CD4-positive, alpha-beta memory T cell (primary cell): ENCODE measurements around the gene KIF1C. TPM values are rescaled to one million over a fixed set of nuclear protein-coding genes. Genes with fewer than 3 reads are reported as not detected.

ENCODE experiments used
- CTCF ChIA-PET: fragments of 350-600 bp; sonication (Branson Sonifier 250); formaldehyde crosslinking; loops from one replicate; lab custom pipeline; 2021; ENCODE audit warnings: inconsistent platforms; ENCODE audit not compliant: partially characterized antibody; lab: Charles Lee
- POLR2A ChIA-PET: fragments of 350-600 bp; sonication (Branson Sonifier 250); formaldehyde crosslinking; loops from one replicate; lab custom pipeline; 2021; ENCODE audit not compliant: partially characterized antibody; lab: Charles Lee
- DNase-seq, 5 donors: peaks; one replicate each; pipeline versions ENCODE4 v3.0.0 to v3.0.0-alpha.2; 2020 to 2022; ENCODE audit warnings: mixed read lengths in 1 of 5
- H3K27ac ChIP-seq: one replicate; pipeline ENCODE4 v1.7.0; 2013; ENCODE audit warnings: low read depth, low read length
- H3K27me3 ChIP-seq: 2 replicates; pipeline ENCODE4 v1.7.0; 2013; ENCODE audit warnings: mild to moderate bottlenecking, low read length, moderate library complexity; ENCODE audit not compliant: insufficient read depth
- H3K36me3 ChIP-seq: 2 replicates; pipeline ENCODE4 v1.7.0; 2013; ENCODE audit warnings: mild to moderate bottlenecking, low read length, moderate library complexity; ENCODE audit not compliant: insufficient read depth
- H3K4me1 ChIP-seq: 2 replicates; pipeline ENCODE4 v1.7.0; 2013; ENCODE audit warnings: mild to moderate bottlenecking, low read length, moderate library complexity; ENCODE audit not compliant: insufficient read depth
- H3K4me3 ChIP-seq, 2 donors: one replicate each; pipeline ENCODE4 v1.7.0; 2013; ENCODE audit warnings: low read length in 2 of 2, mild to moderate bottlenecking in 1 of 2
- H3K9me3 ChIP-seq, 2 donors: one replicate each; pipeline ENCODE4 v1.7.0; 2013; ENCODE audit warnings: low read length in 2 of 2, control low read depth in 1 of 2; ENCODE audit not compliant: control insufficient read depth in 1 of 2
- H3K27ac Mint-ChIP-seq, 7 donors: one replicate each; pipeline ENCODE4 v1.8.0; 2020 to 2021; ENCODE audit warnings: mixed read lengths in 7 of 7, mild to moderate bottlenecking in 6 of 7, inconsistent platforms in 3 of 7, moderate library complexity in 3 of 7
- H3K27me3 Mint-ChIP-seq, 2 donors: one replicate each; pipeline ENCODE4 v1.8.0; 2020 to 2021; ENCODE audit warnings: mixed read lengths in 2 of 2
- H3K36me3 Mint-ChIP-seq, 2 donors: one replicate each; pipeline ENCODE4 v1.8.0; 2020 to 2021; ENCODE audit warnings: mixed read lengths in 2 of 2, inconsistent platforms in 1 of 2, mild to moderate bottlenecking in 1 of 2
- H3K4me1 Mint-ChIP-seq, 4 donors: one replicate each; pipeline ENCODE4 v1.8.0; 2020 to 2021; ENCODE audit warnings: mixed read lengths in 4 of 4, mild to moderate bottlenecking in 1 of 4
- H3K4me3 Mint-ChIP-seq, 8 donors: one replicate each; pipeline ENCODE4 v1.8.0; 2020 to 2021; ENCODE audit warnings: mixed read lengths in 8 of 8, mild to moderate bottlenecking in 7 of 8, moderate library complexity in 6 of 8, inconsistent platforms in 3 of 8
- H3K9me3 Mint-ChIP-seq, 8 donors: one replicate each; pipeline ENCODE4 v1.8.0; 2020 to 2021; ENCODE audit warnings: mixed read lengths in 8 of 8, mild to moderate bottlenecking in 5 of 8, inconsistent platforms in 3 of 8, moderate library complexity in 1 of 8
- intact Hi-C: fragments of 100-400 bp; cut with micrococcal nuclease; formaldehyde crosslinking; loops from one replicate; pipeline ENCODE4 v1.15.1; 2023
- polyA plus RNA-seq, 2 donors: library from polyadenylated mRNA; unstranded; fragments of 300-500 nt; fragmentation: Illumina TruSeq; gene quantifications; one replicate each; pipeline ENCODE4 v1.2.3, GENCODE V29; 2021
- total RNA-seq, 2 experiments: library from RNA; stranded (reverse); gene quantifications; one replicate each; pipeline ENCODE4 v1.2.3, GENCODE V29; 2021

The KIF1C gene
- total and polyA plus RNA-seq, 4 experiments from 2014 or later = 1.8 to 36.9 (median 20.3) TPM

GRCh38 chr17:4959261-4959965 lies 38.3 kb upstream of the KIF1C start:
- H3K27me3 Mint-ChIP-seq = no peaks in the 10 kb centered on the region
- Histone ChIP-seq H3K27me3 (no peaks in the 10 kb centered on the region), H3K4me1 (no peaks in the 10 kb centered on the region), H3K4me3 (no peak overlapping the region), H3K36me3 (peaks cover 16% of the 10 kb centered on the region), H3K9me3 (no peaks in the 10 kb centered on the region), H3K27ac (no peak overlapping the region)
- ChIA-PET POLR2A (interaction anchor here (27.9 kb wide), 1 partner anchor 13 kb away, joined by 973 read pairs; the partner anchor contains the start of genes ENO3, PFN1, RNF167 and SLC25A11), CTCF (interaction anchor here (5.0 kb wide), 1 partner anchor 8 kb away, joined by 22 read pairs; the partner anchor contains the start of gene SPAG7)
- no peak overlapping the region for H3K4me3 Mint-ChIP-seq
- DNase-seq = no peak
- peaks cover 6 to 14% (median 7%) of the 10 kb centered on the region in 4 donors for H3K4me1 Mint-ChIP-seq
- no peak overlapping the region for H3K27ac Mint-ChIP-seq
- no peaks in the 10 kb centered on the region for H3K9me3 Mint-ChIP-seq
- peaks cover 10 to 17% of the 10 kb centered on the region in 2 donors for H3K36me3 Mint-ChIP-seq
- intact Hi-C loops = no loop called here

DNA sequence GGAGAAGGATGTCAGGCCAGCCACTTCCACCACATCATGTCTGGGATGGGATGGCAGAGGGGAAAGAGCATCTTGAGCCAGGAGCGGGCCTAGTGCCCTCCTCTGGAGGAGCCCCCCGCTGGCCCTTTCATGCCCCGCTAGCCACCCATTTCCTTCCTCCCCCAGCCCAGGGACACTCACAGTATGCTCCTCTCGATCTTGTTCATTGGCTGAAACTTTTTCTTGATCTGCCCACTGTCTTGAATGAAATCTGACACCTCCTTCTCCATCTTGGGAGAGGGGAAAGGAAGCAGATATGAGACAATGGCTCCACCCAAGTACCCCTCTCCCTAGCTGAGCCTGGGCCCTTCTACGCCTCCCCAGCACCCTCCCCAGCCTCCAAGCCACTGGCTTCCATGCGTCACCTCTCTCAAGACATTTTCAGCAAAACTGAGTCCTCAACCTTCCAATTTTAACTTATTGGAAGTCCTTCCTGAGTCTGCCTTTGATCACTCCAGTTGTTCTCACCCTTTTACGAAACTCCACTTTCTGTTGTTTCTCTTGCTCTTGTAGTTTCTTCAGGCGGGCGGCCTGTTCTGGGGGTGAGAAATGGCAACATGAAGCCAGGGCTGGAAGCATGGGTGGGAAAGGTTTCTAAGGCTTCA lies 37.3 kb upstream of the KIF1C start:
- H3K4me3 ChIP-seq = no peak overlapping the region
- Mint-ChIP-seq H3K9me3 (no peaks in the 10 kb centered on the region), H3K4me3 (no peak overlapping the region), H3K36me3 (peaks cover 14 to 19% of the 10 kb centered on the region in 2 donors), H3K27ac (peak overlapping the region in 2 of 7 donors; percentile 24 to 29), H3K27me3 (no peaks in the 10 kb centered on the region), H3K4me1 (peaks cover 8 to 18% (median 10%) of the 10 kb centered on the region in 4 donors)
- intact Hi-C loops = no loop called here
- no peaks in the 10 kb centered on the region for H3K4me1 ChIP-seq
- H3K27ac ChIP-seq = no peak overlapping the region
- H3K9me3 ChIP-seq = no peaks in the 10 kb centered on the region
- POLR2A ChIA-PET = interaction anchor here (27.9 kb wide), 1 partner anchor 14 kb away, joined by 973 read pairs; the partner anchor contains the start of genes ENO3, PFN1, RNF167 and SLC25A11
- no peak for DNase-seq
- H3K27me3 ChIP-seq = no peaks in the 10 kb centered on the region
- peaks cover 16% of the 10 kb centered on the region for H3K36me3 ChIP-seq
- CTCF ChIA-PET = no interaction called here

DNA sequence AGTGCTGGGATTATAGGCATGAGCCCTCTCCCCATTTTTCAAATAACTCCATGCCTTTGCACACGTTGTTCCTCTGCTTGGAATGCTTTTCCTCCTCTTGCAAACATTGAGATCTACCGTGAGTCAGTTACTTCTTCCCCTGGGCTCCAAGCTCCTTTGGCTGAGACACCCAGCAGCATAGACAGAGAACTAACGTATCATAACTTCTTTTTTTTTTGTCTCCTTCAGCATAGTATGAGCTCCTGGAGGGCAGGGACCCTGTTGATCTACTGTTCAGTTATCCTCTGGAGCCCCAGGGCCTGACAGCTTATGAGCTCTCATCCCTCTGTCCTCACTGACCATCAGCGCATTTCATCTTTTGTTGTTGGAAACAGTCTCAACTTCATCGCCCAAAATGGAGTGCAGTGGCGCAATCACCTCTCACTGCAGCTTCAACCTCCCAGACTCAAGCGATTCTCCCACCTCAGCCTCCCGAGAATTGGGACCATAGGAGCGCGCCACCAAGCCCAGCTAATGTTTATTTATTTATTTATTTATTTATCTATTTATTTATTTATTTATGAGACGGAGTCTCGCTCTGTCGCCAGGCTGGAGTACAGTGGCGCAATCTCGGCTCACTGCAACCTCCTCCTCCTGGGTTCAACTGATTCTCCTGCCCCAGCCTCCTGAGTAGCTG lies 32.3 kb upstream of the KIF1C start:
- H3K27ac ChIP-seq = no peak overlapping the region
- no peaks in the 10 kb centered on the region for H3K27me3 ChIP-seq
- peaks cover 4% of the 10 kb centered on the region for H3K36me3 ChIP-seq
- Mint-ChIP-seq H3K4me3 (peak overlapping the region in 7 of 8 donors; percentile 11 to 66 (median 34)), H3K27ac (peak overlapping the region in 2 of 7 donors; percentile 39 to 73), H3K9me3 (no peaks in the 10 kb centered on the region), H3K27me3 (no peaks in the 10 kb centered on the region), H3K36me3 (peaks cover 13 to 19% of the 10 kb centered on the region in 2 donors), H3K4me1 (peaks cover 12 to 22% (median 16%) of the 10 kb centered on the region in 4 donors)
- CTCF ChIA-PET = interaction anchor here (1.3 to 2.5 kb wide), 6 partner anchors 10 to 57 kb away, joined by 3 to 24 read pairs (median 4); partner anchors contain the start of genes RNF167 and SLC25A11
- H3K9me3 ChIP-seq = no peaks in the 10 kb centered on the region
- POLR2A ChIA-PET = interaction anchor here (0.5 to 27.9 kb wide), 6 partner anchors 8 to 113 kb away, joined by 3 to 973 read pairs (median 16); partner anchors contain the start of genes C17orf107, CAMTA2, ENO3 and PFN1
- DNase-seq = no peak
- peaks cover 28% of the 10 kb centered on the region for H3K4me1 ChIP-seq
- H3K4me3 ChIP-seq = no peak overlapping the region
- intact Hi-C loops = loop anchor here (5.0 kb wide), 1 partner anchor 33 kb away; the partner anchor contains the start of gene GP1BA

GRCh38 chr17:4966844-4967538 lies 30.8 kb upstream of the KIF1C start:
- Mint-ChIP-seq H3K36me3 (peaks cover 20 to 23% of the 10 kb centered on the region in 2 donors), H3K27me3 (no peaks in the 10 kb centered on the region), H3K4me1 (peaks cover 16 to 27% (median 24%) of the 10 kb centered on the region in 4 donors), H3K27ac (peak overlapping the region in 2 of 7 donors; percentile 81 to 85), H3K9me3 (no peaks in the 10 kb centered on the region), H3K4me3 (peak overlapping the region in 1 of 8 donors; percentile 56)
- ChIA-PET POLR2A (interaction anchor here (0.6 to 27.9 kb wide), 36 partner anchors 12 to 824 kb away, joined by 3 to 973 read pairs (median 6); partner anchors contain the start of genes C17orf107, CAMTA2, CHRNE and CYB5D2), CTCF (interaction anchor here (0.7 to 3.6 kb wide), 19 partner anchors 10 to 177 kb away, joined by 3 to 29 read pairs (median 7); partner anchors contain the start of genes CAMTA2, CHRNE, ENO3 and PFN1)
- DNase-seq = peak; percentile 96 to 99 (median 98)
- no peaks in the 10 kb centered on the region for H3K36me3 ChIP-seq
- no peaks in the 10 kb centered on the region for H3K9me3 ChIP-seq
- H3K4me3 ChIP-seq = peak overlapping the region; percentile 64 to 95
- H3K27ac ChIP-seq = peak overlapping the region; percentile 81
- H3K4me1 ChIP-seq = peaks cover 28% of the 10 kb centered on the region
- intact Hi-C loops = loop anchor here (1.0 to 5.0 kb wide), 10 partner anchors 13 to 257 kb away; partner anchors contain the start of genes ARRB2, CAMTA2, GP1BA and MED11
- no peaks in the 10 kb centered on the region for H3K27me3 ChIP-seq

- POLR2A ChIA-PET = interaction anchor here (0.6 to 27.9 kb wide), 38 partner anchors 11 to 825 kb away, joined by 3 to 973 read pairs (median 5); partner anchors contain the start of genes C17orf107, CAMTA2, CHRNE and CYB5D2
- no peaks in the 10 kb centered on the region for H3K9me3 ChIP-seq
- peak within 1 kb of the TSS; percentile 64 to 95 for H3K4me3 ChIP-seq
- peak within 1 kb of the TSS in 1 of 8 donors; percentile 56 for H3K4me3 Mint-ChIP-seq
- CTCF ChIA-PET = interaction anchor here (0.7 to 3.6 kb wide), 18 partner anchors 11 to 178 kb away, joined by 3 to 29 read pairs (median 9); partner anchors contain the start of genes CAMTA2, CHRNE, ENO3 and PFN1
- peak within 1 kb of the TSS in 3 of 7 donors; percentile 77 to 85 (median 81) for H3K27ac Mint-ChIP-seq
- no peaks in the 10 kb centered on the region for H3K27me3 Mint-ChIP-seq
- H3K27me3 ChIP-seq = no peaks in the 10 kb centered on the region
- peak; percentile 94 to 99 (median 97) for DNase-seq
- intact Hi-C loops = loop anchor here (1.0 to 5.0 kb wide), 10 partner anchors 12 to 258 kb away; partner anchors contain the start of genes ARRB2, CAMTA2, GP1BA and MED11
- H3K4me1 ChIP-seq = peaks cover 28% of the 10 kb centered on the region
- H3K4me1 Mint-ChIP-seq = peaks cover 16 to 27% (median 24%) of the 10 kb centered on the region in 4 donors
- H3K9me3 Mint-ChIP-seq = no peaks in the 10 kb centered on the region
- peaks cover 24% of the 10 kb centered on the region in 2 donors for H3K36me3 Mint-ChIP-seq
- H3K27ac ChIP-seq = peak within 1 kb of the TSS; percentile 81
- H3K36me3 ChIP-seq = peaks cover 8% of the 10 kb centered on the region
These were observed 29.9 kb upstream of the KIF1C start, which contains the start of gene SPAG7 for GRCh38 chr17:4967539-4968485. TSS of gene SPAG7 (minus strand) at chr17:4967817. CDS start at chr17:4967804, 13 bp downstream.
